ENCODE measurements around the gene KCNJ1.

Gene KCNJ1

DNA sequence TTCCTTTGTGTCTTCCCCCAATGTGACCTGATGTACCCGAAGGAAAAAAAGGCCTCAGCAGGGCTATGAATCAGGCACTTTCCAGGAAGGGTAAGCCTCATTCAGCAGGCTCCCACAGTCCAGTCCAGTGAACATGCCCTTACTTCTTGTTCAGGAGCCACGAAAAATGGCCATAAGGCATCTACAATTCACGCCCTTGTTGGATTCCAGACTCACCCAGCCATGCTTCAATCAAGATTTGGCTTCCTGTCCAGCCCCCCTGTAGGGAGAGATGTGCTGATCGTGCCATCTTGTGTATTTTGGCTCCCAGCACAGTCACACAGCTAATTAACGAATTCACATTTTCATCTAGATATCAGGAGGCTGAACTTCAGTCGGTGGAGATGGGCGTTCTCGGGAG, 14.1 kb upstream of the KCNJ1 start:
- no peak for DNase-seq

DNA sequence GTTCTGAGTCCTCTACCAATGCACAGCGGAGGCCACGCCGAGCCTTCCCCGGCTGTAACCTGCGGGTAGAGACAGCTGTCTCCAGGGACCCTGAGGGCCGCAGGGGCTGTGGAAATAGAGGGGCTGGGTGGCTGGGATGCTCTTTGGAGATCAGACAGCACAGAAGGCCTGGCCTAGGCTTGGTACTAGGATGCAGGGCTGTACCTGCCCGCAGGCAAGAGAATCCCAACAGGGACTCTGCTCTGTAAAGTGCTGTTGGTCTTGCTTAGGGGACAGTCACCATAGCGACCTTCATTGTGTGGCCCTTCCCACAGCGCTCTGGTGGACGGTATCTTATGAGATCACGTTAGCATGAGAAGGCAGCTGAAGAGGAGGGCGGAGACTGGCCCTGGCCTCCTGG, 12.7 kb upstream of the KCNJ1 start:
- no peak for DNase-seq

DNA sequence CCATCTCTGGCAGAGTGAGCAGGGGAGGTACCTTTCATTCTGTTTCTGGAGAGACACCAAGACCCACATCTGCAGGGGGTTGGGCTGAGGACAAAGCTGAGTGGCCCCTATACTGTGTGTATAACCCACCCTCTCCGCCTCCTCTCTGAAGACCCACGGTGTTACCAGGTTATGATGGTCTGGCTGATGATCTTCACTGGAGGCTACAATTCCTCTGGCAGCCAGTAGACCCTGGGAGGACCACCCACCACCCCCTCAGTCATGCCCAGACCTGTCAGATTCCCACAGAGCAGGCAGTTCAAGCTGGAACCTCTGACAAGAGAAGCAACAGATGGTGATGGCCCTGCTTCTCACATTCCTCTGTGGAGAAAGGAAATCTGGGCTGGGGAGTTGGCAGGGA, 11.4 kb upstream of the KCNJ1 start:
- no peak for DNase-seq

DNA sequence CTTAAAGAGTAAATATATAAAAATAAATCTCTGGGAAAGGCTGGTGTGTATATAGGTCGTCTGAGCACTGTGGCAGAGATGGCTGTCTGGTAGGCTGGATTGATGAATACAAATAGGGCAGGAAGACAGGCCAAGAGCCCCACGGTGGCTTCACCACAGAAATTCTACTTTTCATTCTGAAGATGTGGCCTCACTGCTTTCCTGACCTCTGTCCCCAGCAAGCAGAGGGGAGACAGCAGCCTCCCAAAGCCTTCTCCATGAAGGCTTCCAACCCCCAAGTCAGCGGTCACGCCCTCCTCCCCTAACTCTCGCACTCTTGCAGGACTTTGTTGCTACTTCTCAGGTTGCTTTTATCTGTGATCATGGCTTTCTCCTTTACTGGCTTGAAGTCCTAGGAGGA, 10.6 kb upstream of the KCNJ1 start:
- no peak for DNase-seq

DNA sequence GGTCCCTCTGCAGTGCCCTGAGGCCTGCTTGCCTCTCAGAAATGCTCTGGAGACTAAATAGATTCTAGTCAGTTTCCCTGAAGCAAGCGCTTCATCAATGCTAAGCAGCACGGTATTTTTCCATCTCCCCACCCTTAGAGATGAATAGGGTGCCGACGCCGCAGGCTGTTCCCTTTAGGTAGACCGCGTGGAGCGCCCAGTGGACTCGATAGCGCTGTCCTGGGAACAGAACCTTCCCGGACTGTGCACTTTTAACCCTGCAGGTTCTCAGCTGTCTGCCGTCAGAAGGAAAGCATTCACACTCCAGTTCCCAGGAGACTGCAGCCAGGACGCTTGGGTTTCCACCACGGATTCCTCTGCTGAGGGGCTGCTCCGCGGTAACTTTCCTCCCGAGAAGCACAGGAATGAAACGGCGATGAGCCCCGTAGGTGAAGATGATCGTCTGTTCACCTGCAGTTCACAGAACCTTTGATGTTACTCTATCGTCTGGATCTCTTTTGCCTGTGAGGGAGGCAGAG, 9.1 kb upstream of the KCNJ1 start:
- DNase-seq: no peak

DNA sequence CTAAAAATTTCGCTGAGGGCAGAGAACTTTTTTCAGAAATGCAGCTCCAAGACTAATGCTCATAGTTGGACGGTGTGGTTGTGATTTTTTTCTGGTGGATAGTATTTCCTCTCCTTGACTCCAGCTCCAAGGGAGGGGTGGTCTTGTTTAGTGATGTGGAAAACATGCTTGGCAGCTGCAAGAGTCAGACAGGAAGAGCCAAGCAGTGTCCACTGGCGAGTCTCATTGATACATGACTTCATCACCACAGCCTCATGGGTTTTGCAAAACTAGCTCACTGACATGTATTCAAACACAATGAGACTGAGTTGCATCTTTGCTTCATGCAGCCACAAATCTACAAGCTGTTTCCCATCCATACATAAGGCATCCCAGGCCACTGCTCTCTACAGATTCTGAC, 7.3 kb upstream of the KCNJ1 start:
- no peak for DNase-seq

DNA sequence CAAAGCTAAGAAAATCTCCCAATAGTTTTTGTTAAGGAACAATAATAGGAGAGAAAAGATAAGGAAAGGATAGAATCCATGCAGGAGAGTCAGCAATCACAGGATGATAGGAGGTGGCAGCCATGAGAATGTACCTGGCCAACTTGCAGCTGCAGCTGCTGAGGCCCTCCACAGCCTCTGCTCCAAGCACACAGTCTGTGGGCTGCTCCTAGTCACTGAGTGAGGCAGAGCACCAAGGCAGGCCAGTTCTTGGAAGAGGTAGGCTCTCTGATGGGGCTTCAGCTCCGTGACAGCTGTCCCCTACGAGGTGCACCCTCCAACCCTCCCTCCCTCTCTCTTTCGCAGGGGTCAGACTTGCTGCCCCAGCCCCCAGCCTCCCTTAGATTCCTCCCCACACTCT, 5.5 kb upstream of the KCNJ1 start:
- no peak for DNase-seq

DNA sequence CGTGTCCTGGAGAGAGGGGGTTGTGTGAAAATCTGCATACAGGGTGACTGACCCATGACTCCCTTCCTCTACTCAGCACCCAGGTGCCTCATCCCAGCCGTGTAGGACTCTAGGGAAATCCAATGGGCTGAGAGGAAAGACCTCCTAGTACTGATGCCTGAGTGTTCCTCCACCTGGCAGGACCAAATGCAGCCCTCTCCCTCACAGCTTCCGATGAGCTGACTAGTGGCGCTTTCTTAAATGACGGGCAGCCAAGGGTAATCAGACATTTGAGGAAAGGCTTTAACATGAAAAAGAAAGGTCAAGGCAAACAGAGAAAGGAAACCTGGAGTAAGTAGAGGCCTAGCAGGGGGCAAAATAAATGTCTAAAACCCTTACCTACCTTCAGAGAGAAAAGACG, 5.0 kb upstream of the KCNJ1 start:
- DNase-seq: no peak

DNA sequence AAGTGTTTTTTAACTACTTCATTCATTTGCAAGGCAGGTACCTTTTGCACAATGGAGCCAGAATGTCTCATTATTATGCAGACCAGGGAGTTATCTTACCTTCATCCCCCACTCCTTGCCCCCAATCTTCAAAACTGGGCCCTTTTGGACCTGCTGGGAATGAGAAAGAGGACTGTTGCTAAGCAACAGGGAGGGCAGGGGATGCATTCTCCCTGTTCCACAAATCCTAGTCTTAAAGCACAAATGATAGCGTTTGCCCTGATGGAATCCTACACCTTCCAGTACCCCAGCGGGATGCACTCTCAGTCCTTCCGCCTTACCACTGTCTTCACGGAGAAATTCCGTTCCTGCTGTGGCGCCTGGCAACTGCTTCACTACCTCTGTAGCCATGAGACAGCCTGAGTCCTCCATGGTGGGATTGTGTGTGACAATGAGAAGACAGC, 4.1 kb upstream of the KCNJ1 start:
- DNase-seq: no peak

DNA sequence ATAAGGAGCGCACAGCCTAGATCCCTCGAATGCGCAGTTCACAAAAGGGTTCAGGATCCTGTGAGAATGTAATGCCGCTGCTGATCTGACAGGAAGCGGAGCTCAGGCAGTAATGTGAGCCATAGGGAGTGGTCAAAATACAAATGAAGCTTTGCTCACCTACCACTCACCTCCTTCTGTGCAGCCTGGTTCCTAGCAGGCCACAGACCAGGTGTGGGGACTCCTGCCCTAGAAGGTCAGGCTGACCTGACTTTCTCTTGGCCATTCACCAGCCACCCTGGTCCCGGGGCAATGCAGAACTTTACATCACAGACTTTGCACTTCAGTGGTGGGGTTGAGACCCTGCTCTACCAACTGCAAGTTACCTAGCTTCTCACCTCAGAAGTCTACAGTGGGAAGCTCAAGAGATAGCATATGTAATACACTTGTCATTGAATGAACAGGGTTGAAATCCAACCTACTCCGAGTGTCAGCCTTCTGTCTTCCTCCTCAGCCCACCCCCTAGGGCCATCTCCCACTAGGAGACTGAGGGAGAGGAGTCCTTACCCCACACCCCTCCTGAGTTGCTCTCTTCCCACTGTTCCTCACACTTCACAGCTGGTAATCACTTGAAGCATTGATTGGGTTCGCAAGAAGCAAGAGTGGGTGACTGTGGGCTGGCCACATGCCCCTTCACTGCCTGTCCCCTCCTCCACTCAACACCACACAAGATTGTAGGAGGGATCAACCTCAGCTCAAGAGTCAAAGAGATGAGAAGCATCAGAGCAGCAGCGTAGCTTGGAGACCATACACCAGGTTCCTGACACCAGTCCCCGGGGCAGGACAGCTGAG, 2.0 kb upstream of the KCNJ1 start:
- DNase-seq: peak in 1 of 2 experiments; percentile 24

DNA sequence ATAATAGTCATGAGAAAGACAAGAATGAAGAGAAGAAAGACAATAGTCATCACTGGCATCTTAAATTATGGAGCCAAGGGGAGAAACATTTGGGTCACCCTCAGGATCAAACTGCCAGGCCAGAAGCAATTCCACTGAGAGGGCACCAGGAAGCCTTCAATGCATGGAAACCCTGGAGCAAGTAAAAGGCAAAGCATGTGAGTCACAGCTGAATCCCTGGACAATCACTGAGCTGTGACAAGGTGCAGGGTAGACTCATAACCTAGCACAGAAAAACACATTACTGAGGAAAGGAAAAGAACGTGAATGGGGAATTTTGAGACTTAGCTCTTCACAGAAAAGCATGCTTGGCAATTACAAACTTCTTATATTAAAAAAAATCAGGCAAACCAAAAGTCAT, 1.6 kb downstream of the KCNJ1 start:
- no peak for DNase-seq

DNA sequence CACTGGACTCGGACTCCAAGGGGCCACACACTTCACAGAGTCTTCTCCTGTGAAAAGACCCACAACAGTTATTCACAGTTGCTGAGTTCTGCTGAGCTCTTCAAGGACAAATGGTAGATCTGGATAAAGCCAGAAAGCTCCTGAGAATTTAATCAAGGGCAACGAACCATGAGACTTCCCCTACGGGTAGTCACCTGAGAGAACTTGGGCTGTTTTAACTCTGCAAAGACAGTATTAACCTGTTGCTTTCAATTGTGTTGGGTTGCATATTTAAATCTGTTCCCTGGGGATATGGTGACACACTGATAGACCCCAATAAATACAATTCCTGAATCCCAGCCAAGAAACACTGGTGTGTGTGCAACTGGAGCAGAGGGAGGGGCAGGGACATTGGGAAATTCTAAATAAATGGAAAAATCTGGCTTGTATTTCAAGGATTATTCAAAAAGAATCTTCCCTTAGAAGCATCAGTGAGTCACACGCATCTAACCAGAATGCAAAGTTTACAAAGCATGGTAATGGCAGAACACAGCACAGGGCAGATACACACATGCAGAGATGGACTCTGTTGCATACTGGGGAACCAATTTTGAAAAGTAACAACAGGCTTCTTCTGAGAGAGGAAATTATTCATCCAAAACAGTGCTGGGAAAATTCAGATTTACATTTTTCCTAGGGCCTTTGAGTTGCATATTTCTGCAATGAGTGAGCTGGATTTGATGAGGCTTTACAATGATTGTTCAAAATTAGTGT, 4.0 kb downstream of the KCNJ1 start:
- DNase-seq: no peak

DNA sequence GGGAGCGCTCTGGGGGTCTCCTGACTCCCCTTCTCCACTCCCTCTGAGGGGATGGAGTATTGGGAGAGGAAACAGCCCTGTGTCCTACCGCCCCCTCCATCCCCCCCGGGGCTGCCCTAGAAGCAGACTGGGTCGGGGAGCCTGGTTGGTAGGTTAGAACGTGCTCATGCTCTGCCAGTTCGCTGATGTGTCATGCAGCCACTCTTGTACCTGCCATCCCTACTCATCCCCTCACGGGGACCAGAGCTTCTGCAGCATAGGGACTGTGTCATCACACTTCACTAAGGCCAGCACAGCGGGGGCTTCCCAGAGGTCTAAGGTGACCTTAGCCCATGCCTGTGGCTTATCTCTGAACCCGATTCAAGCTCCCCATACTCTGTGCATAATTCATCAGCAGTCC, 4.7 kb downstream of the KCNJ1 start:
- DNase-seq: no peak

DNA sequence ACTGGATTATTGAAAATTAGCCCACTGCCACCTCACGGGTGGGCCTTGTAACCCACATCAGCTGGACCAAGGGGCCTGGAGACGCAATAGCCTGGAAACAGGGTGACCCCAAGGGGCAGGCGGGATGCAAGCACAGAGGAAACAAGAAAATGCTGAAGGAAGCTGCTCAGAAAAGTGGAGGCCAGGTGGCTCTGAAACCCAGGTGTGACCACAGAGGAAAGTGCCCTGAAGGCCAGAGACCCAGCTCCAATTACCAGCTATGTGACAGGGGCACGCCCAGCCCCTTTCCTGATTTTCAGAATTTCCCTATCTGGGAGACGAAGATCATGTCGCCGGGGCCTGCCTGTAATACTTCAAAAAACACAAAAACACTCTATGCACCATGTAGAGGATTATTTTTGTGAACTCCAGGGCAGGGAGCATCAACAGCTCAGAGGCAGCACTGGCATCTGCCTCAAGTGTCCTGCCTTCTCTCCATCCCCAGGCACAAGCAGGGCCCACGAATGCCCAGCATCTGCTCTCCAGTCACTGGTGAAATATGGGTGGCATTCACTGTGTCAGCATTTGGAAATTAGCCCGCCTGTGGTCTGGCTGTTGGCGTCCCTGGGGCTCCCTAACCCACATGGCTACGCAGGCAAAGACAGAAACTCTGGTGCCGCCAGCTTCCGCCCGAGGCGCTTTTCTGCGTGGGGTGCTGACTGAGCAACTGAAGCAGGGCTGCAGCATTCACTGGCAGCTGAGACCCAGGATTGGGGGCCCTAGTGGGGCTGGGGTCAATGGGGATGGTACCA, 6.3 kb downstream of the KCNJ1 start:
- no peak for DNase-seq

DNA sequence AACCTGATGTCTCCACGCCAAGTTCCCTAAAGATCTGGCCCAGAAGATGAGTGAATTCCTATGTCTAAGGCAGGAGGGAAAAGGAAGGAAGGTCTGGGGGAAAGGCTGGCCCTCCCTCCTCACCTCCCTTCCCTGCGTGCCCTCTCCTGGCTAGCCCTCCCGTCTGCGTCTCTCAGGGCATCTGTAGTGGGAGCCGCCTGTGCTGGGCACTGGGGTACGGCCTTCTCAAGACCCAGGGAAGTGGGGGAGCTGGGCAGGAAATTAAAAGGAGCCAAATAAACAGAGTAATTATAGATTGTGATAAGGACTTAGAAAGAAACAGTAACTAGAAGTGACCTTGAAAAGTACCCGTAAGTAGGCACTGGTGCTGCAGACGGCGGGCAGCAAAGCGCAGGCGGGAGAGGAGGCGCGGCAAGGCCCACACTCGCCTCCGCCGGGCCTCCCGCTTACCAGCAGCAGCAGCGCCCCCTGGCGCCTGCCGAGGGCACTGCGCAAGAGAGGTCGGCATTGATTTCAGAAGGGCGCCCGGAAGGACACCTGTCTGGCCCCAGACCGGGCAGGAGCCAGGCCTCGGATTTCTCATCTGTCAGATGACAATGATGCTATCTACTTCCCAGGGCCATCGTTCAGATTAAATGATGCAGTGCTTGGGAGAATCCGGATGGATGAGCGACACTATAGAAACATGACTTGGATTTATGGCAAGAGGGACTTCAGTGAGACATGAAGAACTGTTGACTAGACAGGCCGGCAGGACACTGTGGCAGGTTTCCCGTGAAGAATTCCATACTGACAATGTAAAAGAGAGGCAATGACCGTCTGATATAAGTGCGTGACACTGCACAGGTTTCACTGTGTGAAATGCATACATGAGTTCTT, 7.3 kb downstream of the KCNJ1 start:
- peak; percentile 80 to 85 for DNase-seq

DNA sequence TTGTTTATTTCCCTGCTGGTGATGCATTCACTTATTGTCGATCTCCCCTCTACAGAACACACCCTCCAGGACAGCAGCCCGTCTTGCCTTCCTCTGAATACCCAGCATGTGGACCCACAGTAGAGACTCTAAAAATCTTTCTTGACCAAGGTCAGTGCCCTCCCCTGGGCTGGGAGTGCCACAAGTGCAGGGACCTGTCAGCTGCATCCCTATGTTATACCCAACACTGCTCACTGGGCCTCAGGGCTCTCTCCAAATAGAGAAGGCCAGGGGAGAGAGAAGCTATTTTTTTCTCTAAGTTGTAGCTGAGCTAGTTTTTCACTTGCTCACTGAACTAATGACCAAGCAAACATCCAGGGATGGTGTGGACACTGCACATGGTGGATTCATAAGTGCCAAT, 9.8 kb downstream of the KCNJ1 start:
- DNase-seq: no peak

DNA sequence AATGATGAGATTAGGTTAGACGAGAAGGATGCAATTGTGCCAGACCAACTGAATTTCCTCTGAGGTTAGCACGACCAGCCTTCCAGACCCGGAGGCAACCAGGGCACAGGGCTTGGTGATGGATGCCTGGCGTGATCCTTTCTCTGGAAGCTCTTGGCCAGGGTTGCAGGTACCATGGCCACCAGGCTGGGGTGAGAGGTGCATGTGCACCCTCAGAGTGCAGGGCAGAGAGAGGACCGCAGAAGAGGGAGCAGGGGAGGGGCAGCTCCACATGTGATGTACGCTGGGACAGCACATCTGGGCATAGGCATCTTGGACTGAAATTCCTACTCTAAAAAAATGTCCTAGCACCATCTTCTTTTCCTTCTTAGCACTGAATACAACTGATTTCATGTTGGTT, 10.9 kb downstream of the KCNJ1 start:
- no peak for DNase-seq

DNA sequence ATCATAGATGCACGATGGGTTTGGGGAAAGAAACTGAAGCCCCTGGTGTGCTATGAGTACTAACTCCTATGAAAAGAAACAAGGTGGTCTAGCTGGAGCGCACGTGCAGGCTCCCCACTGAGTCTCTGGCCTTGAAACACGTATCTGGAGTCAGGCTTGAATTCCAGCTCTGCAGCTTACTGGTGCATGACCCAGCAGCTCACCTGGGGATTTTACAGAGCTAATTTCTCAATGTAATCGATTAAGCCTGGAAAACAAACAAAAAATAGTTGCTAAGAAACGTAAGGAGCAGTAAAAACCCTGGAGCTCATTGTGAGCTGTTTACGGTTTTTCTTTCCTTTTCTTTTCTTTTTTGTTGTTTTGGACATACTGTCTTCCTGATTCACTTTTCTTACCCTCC, 12.3 kb downstream of the KCNJ1 start:
- DNase-seq: no peak

DNA sequence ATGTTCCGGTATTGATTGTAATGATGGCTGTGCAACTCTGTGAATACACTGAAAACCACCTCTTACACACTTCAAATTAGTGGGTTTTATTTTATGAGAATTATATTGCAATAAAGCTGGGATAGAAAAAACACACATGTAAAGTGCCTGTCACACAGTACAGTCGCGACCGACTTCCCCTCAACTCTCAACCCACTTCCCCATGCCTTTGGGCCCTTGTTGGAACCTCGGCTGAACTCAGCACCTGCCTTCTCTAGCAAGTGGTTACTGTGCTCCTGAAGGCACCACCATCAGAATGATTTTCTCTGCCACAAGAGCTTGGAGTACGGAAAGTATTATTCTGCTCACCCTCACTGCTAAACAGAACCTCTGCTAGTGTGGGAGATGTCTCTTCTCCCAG, 13.5 kb downstream of the KCNJ1 start:
- no peak for DNase-seq

DNA sequence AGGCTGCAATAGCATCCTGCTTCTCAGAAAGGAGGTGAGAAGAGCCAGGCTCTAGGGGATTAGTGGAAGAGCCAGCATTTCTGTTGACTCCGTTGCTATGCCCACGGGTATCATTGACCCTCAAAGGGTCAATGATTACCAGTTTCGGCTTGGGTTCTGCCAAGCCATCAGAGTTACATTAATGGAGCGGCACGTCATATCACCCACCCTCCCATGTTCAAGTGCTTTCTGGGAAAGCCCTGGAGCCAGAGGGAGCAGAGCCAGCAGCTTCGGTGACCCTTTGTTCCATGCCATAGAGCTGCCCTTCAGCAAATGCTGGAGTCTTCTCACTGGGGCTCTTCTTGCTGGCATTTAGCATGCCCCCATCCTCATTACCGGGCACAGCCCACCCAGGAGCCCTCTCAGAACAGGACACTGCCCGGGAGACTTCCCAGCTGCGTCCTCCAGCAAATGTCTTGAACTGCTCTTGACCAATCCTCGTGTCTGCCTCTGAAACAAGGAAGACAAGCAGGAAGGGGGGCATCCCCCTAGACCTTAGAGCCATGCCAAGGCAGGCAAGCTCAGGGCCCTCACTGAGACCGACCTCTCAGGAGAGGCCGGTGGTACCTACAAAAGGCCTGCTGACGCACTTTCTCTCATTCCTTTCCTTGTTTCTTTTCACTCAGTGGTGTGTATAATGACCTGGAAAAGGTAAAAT, 14.6 kb downstream of the KCNJ1 start:
- no peak for DNase-seq

DNA sequence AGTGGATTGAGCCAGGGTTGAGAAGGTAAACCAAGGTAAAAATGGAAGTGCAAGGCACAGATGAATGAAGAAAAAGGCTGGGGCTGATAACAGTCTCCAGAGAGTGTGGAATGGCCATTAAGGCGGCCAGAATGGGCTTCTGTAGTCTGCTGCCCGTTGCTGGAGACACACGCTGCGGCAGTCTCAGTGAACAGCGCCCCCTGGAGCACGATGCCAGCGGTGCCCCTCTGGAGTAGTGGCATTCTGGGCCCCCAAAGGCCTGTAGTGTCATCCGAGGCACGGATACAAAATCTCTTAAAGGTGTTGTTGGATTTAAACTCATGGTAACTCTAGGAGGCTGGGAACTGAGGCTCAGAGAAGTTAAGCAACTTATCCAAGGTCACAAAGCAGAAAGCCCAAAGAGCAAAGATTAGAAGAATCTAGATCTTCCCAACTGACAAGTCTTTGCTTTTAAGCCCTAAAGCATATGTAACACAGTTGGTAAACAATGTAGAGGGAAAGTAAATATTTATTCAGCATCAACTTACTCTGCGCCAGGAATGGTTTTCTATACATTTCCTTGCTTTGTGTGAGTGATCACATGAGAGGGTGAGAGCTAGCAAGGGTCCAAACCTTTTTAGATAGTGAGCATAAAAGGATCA, 18.2 kb downstream of the KCNJ1 start:
- peak; percentile 78 to 81 for DNase-seq

Measured in activated CD4-positive, alpha-beta T cell treated with anti-CD3 and anti-CD28 coated beads, Interleukin-2, amount 50 U/mL, for 48 hours (primary cell).